GM20000 (cell line): ENCODE measurements around the gene OR5K1.

Source experiments
- DNase-seq: peaks from one replicate; pipeline ENCODE4 v3.0.0; 2012; ENCODE audit warnings: low spot score
- TF ChIP-seq, protein P1 (sequence below): IDR thresholded peaks from 2 replicates; pipeline ENCODE4 v1.5.1; 2012; ENCODE audit warnings: mild to moderate bottlenecking, control low read depth; ENCODE audit errors: extremely low read depth, missing control alignments

Gene OR5K1

DNA sequence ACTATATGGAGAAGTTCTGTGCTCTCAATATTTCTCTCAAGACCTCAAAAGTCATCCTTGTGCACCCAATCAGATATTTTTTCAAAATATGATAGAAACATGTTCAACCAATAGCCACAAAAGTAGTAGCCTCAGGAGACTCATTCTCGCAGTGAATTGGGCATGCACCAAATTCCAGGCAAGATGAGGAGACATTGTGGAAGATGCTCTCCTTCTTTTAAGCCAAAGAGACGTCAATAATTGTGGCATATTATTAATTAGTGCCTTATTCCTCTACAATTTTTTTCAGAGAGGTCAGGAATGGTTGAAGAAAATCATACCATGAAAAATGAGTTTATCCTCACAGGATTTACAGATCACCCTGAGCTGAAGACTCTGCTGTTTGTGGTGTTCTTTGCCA is 34.4 kb downstream of the OR5K1 start, which contains the start of gene OR5K2:
Gene OR5K2, plus strand, starts transcription at position 301 of the 400 bp plus-strand sequence. Its CDS starts 0 bp downstream, at position 301.
- TF ChIP-seq, protein P1, sequence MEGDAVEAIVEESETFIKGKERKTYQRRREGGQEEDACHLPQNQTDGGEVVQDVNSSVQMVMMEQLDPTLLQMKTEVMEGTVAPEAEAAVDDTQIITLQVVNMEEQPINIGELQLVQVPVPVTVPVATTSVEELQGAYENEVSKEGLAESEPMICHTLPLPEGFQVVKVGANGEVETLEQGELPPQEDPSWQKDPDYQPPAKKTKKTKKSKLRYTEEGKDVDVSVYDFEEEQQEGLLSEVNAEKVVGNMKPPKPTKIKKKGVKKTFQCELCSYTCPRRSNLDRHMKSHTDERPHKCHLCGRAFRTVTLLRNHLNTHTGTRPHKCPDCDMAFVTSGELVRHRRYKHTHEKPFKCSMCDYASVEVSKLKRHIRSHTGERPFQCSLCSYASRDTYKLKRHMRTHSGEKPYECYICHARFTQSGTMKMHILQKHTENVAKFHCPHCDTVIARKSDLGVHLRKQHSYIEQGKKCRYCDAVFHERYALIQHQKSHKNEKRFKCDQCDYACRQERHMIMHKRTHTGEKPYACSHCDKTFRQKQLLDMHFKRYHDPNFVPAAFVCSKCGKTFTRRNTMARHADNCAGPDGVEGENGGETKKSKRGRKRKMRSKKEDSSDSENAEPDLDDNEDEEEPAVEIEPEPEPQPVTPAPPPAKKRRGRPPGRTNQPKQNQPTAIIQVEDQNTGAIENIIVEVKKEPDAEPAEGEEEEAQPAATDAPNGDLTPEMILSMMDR: no peak
- DNase-seq: no peak

DNA sequence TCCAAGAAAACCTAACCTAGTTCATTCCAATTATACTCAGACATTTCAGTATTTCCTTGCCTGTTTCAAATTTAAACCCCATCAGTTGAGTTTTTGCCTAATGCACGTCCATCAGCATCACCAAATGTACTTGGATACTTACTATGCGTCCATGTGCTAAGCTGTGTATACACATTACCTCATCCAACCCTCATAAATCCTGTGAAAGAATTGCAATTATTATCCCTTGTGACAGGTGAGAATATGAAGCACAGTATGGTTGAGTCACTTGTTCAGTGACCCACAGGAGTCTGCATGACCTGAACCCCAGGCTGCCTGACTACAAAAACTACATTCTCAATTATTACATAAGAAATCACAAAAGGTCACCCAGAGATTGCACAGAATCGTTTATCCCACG is 37.0 kb downstream of the OR5K1 start:
- TF ChIP-seq, protein P1: no peak
- DNase-seq: no peak

DNA sequence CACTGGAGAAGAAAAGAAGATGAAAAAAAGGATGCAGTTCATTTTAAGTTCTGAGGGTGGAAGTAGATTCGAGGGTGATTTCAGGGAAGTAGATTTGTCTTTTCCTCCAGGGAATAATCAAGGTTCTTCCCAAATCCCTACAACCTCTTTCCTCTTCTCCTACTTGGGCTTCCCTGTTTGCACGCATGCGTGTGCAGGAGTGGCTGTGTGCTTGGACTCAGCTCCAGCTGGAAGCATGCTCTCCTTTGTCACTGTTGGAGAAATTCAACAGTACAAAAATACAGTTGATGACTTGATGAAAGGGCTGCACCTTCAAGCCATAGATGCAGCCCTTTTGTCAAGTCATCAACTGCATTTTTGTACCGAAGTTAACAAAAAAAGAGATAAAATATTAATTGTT is 38.3 kb downstream of the OR5K1 start:
- TF ChIP-seq, protein P1: no peak
- DNase-seq: no peak

DNA sequence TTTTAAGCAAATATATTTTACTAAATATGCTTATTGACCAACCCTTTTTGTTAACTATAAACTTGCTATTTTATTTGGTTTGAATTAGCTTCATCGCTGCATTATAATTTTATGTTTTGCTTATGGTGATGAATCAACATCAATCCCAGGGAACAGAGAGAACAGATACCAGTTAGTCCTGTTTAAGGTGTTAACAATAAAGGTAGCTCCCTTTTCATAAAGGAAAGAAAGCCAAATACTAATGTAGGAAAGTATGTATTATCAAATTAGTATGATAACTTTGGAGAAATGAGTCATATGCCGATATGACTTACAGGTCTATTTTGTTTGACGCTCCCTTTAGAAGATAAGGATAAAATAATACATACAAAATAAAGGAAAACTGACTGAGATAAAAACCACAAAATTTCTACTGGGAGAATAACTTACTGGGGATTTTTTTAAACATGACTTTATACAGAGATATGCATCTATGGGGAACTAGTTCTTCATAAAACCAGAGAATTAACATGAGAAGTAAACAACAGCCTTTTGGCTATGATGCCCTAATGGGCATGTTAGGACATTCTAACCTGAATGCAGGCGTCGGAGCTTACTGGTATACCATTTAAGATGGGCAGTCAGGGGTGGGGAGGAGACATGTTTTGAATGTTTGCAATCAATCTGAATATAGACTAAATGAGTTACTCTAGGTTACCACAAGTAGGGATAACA is 39.0 kb downstream of the OR5K1 start:
- TF ChIP-seq, protein P1: no peak
- DNase-seq: no peak

DNA sequence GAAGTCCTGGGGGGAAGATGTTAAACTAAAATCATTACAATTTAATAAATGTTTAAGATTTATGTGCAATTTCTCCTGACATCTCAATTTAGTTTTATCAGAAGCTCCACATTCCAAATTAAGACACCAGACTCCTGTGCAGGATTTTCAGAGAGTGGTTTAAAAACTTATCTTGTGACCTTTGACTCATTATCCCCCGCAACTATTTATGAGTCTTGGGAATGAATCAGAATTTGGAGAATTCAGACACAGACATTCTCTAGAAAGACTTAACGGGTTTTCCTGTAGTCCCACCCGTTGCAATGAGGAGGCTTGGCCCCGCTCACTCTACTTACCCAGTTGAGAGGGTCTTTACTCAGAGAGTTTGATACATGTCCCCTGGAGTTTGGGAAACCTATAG is 41.5 kb downstream of the OR5K1 start:
- TF ChIP-seq, protein P1: no peak
- no peak for DNase-seq

DNA sequence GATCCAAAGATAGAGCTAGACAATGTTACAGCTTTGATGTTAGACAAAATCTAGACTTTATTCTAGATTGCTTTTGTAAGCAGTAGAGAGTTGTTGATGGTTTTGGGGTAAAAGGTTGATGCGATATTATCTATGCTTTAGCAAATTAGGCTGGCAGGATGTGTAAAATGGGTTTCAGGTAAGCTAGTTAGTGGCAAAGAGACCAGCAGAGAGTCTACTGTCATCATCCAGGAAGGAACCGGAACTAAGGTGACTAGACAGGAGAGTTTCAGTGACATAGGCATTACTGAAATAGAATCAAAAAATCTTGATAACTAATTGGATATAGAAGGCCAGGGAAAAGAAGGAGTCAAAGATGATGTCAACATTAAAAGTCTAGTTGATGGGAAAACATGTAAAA is 45.6 kb downstream of the OR5K1 start:
- TF ChIP-seq, protein P1: no peak

DNA sequence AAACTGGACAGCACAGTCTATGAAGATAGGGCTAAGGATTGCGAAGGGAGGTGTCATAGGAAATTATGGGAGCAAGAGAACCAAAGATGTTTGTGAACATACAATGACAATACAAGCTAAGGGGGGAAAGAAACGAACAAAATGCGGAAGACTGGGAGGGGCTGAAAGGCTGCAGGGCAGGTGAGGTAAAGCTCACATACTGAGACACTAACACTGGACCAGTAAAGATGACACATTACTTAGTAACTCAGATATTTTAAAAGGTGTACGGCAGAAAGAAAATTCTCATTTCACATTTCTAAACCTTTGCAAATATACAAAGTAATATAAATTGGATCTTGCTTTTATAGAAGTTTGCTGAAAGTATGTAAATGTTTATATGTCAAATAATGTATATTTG is 49.6 kb downstream of the OR5K1 start:
- no peak for DNase-seq
- TF ChIP-seq, protein P1: no peak

More for the DNA sequence above, 45.6 kb downstream of the OR5K1 start:
- DNase-seq: no peak
